ENCODE results near the gene TMEM138.

TMEM138 gene

GRCh38 chr11:61342207-61342803, 19.9 kb upstream of the TMEM138 start:
- TF ChIP-seq CTCF (IDR thresholded peaks at IDR 0.05; ENCODE audit: insufficient read depth, missing control alignments) = no peak
- DNase-seq (ENCODE audit: insufficient read length, low spot score) (no peak), FAIRE-seq (no peak)

- no peak for DNase-seq (ENCODE audit: insufficient read length, low spot score)
- TF ChIP-seq CTCF (IDR thresholded peaks at IDR 0.05; ENCODE audit: insufficient read depth, missing control alignments) = no peak
- no peak for FAIRE-seq
Observed at GRCh38 chr11:61343792-61344745, 18.1 kb upstream of the TMEM138 start.

DNA sequence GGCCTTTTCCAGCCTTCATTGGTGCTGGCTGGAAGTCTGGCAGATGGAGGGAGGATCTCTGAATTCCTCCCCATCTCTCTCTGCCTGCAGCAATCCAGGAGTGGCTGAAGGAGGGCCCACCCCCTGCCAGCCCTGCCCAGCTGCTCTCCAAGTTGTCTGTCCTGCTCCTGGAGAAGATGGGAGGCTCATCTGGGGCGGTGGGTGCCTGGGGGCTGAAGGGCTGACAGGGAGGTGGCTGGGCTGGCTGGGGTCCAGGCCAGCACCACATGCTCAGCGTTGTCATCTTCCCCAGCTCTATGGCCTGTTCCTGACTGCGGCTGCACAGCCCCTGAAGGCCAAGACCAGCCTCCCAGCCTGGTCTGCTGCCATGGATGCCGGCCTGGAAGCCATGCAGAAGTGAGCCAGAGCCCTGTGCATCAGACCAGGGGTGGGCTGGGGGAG, 17.0 kb upstream of the TMEM138 start:
- TF ChIP-seq CTCF (IDR thresholded peaks at IDR 0.05; ENCODE audit: insufficient read depth, missing control alignments) = no peak
- FAIRE-seq (no peak), DNase-seq (ENCODE audit: insufficient read length, low spot score) (no peak)

DNA sequence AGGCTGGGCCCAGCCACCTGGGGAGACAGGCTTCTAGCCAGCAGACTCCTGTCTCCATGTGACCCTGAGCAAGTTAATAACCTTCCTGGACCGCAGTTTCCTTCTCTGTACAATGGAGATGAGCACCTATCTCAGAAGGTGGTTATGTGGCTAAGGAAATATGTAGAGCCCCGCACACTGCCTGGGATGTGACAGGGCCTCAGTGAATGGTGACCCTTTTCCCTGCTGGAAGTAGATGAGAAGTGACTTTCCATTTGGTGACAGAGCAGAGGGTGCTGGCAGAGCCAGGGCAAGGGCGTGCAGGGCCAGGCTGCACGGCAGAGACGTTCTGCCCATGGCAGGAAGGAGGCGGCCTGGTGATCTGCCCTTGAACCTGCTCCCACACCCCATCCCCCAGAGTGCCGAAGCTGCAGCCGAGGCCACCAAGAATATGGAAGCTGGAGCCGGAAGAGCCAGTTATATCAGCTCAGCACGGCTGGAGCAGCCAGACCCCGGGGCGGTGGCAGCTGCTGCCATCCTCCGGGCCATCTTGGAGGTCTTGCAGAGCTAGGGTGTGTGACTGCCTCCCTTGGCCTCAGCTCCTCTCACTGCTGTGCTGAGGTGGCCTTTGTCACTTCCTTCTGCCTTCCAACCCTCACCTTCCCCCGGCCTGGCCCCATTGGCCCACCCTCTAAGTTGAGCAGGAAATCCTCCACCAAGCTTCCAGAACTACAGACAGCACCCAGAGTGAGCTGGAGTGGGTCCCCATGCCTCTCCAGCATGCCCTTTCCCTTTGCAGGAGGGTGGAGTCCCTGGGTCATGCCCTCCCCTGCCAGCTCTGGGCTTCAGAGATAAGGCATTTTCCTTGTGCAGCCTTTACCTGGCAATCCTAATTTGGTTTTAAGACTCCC, 16.0 kb upstream of the TMEM138 start:
- FAIRE-seq (no peak), DNase-seq (ENCODE audit: insufficient read length, low spot score) (no peak)
- TF ChIP-seq CTCF (IDR thresholded peaks at IDR 0.05; ENCODE audit: insufficient read depth, missing control alignments) = no peak

DNA sequence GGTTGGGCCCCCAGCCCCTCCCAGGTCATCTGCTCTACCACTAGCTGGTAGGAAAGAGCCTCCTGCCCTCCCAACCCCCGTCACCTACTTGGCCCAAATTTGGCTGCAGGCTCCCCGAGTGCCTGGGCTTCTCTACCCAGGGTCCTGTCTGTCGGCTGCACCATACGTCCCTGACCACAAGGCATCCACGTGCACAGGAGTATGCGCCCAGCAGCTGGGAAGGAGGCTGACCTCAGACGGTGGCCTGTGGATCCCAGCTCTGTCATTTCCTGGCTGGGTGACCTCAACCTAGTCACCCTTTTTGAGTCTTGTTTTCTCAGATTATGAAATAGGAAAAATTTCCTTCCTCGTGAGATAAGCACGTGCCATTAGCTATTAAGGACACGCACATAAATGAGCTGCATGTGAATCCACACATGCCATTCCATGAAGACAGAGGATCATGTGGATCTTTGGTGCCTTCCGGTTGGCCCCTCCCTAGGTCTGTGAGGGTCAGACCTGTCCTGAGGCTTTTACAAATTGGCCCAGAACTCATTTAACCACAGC, 14.2 kb upstream of the TMEM138 start:
- FAIRE-seq (no peak), DNase-seq (ENCODE audit: insufficient read length, low spot score) (no peak)
- TF ChIP-seq CTCF (IDR thresholded peaks at IDR 0.05; ENCODE audit: insufficient read depth, missing control alignments) = no peak

- no peak for TF ChIP-seq CTCF (IDR thresholded peaks at IDR 0.05; ENCODE audit: insufficient read depth, missing control alignments)
- no peak for DNase-seq (ENCODE audit: insufficient read length, low spot score)
- FAIRE-seq = no peak
Observed at GRCh38 chr11:61349189-61349751, 12.9 kb upstream of the TMEM138 start.
